Ishikawa (cell line): ENCODE measurements around the gene S100A7A.

ENCODE experiments used
- CEBPB ChIP-seq: IDR thresholded peaks from 2 replicates; pipeline ENCODE4 v1.6.1; 2012
- CREB1 ChIP-seq: IDR thresholded peaks from 2 replicates; pipeline ENCODE4 v1.6.1; 2012; ENCODE audit warnings: low read depth
- EGR1 ChIP-seq: IDR thresholded peaks from 2 replicates; pipeline ENCODE4 v1.6.1; 2012
- EP300 ChIP-seq: IDR thresholded peaks from 2 replicates; pipeline ENCODE4 v1.6.1; 2012; ENCODE audit warnings: borderline replicate concordance
- FOXM1 ChIP-seq: IDR thresholded peaks from 2 replicates; pipeline ENCODE4 v1.6.1; 2012; ENCODE audit warnings: low read depth, borderline replicate concordance
- MAX ChIP-seq: IDR thresholded peaks from 2 replicates; pipeline ENCODE4 v1.6.1; 2012
- NFIC ChIP-seq: IDR thresholded peaks from 2 replicates; pipeline ENCODE4 v1.6.1; 2012
- RAD21 ChIP-seq: IDR thresholded peaks from 2 replicates; pipeline ENCODE4 v1.6.1; 2012; ENCODE audit warnings: low read depth
- TAF1 ChIP-seq: IDR thresholded peaks from 2 replicates; pipeline ENCODE4 v1.6.1; 2012; ENCODE audit warnings: low read depth, mild to moderate bottlenecking
- TEAD4 ChIP-seq: IDR thresholded peaks from 2 replicates; pipeline ENCODE4 v1.6.1; 2012
- USF1 ChIP-seq: IDR thresholded peaks from 2 replicates; pipeline ENCODE4 v1.6.1; 2012
- YY1 ChIP-seq: IDR thresholded peaks from 2 replicates; pipeline ENCODE4 v1.6.1; 2012; ENCODE audit warnings: low read depth
- ZBTB7A ChIP-seq: IDR thresholded peaks from 2 replicates; pipeline ENCODE4 v1.6.1; 2012; ENCODE audit warnings: low read depth
- TF ChIP-seq, protein P1 (sequence below): IDR thresholded peaks from 2 replicates; pipeline ENCODE4 v1.6.1; 2012; ENCODE audit warnings: low read depth, mild to moderate bottlenecking

DNA sequence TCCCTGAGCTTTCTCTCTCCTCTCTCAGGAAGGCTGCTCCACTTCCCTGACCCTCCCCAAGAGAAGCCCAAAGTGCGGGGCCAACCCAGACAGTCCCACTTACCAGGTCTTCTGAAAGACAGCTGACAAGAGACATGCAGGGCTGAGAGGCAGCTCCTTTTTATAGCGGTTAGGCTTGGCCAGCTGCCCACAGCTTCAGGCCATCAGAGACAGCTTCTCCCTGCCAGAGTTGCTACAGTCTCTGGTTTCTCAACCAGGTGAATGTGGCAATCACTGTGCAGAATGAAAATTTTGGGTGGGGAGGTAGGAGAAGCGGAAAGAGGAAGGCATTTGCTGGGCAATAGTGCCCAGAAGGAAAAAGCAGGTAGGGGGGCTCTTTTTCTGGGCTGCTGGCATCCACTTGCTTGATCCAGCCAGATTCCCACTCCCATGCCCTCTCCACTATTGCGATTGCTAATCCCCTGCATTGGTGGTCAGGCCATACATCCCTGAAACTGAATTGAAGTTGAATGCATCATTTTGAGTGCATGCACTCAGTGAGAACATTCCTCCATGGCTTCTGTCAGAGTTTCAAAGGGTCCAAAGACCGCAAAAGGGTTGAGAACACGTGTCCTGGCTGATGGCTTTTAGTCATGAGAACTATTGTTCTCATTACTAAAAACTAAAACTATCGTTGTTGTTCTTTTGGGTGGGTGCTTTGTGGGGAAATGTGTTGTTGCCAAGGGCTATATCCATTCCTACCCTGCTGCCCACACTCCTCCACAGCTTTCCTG lies 25.2 kb upstream of the S100A7A start, which contains the start of gene S100A8:
- no peak for TF ChIP-seq CEBPB
- no peak for TF ChIP-seq EGR1
- TF ChIP-seq RAD21 = no peak
- TF ChIP-seq YY1 = no peak
- no peak for TF ChIP-seq TAF1
- TF ChIP-seq CREB1 = no peak
- TF ChIP-seq EP300 = no peak
- TF ChIP-seq MAX = no peak
- no peak for TF ChIP-seq USF1
- TF ChIP-seq, protein P1, sequence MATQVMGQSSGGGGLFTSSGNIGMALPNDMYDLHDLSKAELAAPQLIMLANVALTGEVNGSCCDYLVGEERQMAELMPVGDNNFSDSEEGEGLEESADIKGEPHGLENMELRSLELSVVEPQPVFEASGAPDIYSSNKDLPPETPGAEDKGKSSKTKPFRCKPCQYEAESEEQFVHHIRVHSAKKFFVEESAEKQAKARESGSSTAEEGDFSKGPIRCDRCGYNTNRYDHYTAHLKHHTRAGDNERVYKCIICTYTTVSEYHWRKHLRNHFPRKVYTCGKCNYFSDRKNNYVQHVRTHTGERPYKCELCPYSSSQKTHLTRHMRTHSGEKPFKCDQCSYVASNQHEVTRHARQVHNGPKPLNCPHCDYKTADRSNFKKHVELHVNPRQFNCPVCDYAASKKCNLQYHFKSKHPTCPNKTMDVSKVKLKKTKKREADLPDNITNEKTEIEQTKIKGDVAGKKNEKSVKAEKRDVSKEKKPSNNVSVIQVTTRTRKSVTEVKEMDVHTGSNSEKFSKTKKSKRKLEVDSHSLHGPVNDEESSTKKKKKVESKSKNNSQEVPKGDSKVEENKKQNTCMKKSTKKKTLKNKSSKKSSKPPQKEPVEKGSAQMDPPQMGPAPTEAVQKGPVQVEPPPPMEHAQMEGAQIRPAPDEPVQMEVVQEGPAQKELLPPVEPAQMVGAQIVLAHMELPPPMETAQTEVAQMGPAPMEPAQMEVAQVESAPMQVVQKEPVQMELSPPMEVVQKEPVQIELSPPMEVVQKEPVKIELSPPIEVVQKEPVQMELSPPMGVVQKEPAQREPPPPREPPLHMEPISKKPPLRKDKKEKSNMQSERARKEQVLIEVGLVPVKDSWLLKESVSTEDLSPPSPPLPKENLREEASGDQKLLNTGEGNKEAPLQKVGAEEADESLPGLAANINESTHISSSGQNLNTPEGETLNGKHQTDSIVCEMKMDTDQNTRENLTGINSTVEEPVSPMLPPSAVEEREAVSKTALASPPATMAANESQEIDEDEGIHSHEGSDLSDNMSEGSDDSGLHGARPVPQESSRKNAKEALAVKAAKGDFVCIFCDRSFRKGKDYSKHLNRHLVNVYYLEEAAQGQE = no peak
- TF ChIP-seq FOXM1 = no peak
- no peak for TF ChIP-seq ZBTB7A
- no peak for TF ChIP-seq NFIC
- TF ChIP-seq TEAD4 = no peak
